ENCODE results near the gene KCTD1.
A peak's percentile ranks its signal among the peaks of the same experiment; 100 is the strongest.

The KCTD1 gene

GRCh38 chr18:26548415-26549262 is at the start of gene KCTD1:
Gene KCTD1, minus strand, starts transcription at chr18:26548553. Its CDS starts 17 bp downstream, at chr18:26548536.
- DNase-seq, result peak; percentile 63

- DNase-seq, result no peak
Observed at GRCh38 chr18:26593365-26594320, 45.3 kb upstream of the KCTD1 start.

- DNase-seq, result no peak
Observed at GRCh38 chr18:26584745-26585144, 36.4 kb upstream of the KCTD1 start.

GRCh38 chr18:26579941-26580618 is 31.7 kb upstream of the KCTD1 start:
- DNase-seq, result no peak

- DNase-seq, result no peak
Observed at GRCh38 chr18:26575865-26576217, 27.5 kb upstream of the KCTD1 start.

- DNase-seq, result no peak
Observed at GRCh38 chr18:26574958-26575864, 26.9 kb upstream of the KCTD1 start.

GRCh38 chr18:26568926-26569665 is 20.7 kb upstream of the KCTD1 start:
- no peak for DNase-seq

- no peak for DNase-seq
Observed at GRCh38 chr18:26568513-26568912, 20.2 kb upstream of the KCTD1 start.

- no peak for DNase-seq
Observed at GRCh38 chr18:26566874-26567555, 18.7 kb upstream of the KCTD1 start.

GRCh38 chr18:26565514-26565913 is 17.2 kb upstream of the KCTD1 start:
- no peak for DNase-seq

- DNase-seq, result no peak
Observed at GRCh38 chr18:26563024-26563423, 14.7 kb upstream of the KCTD1 start.

- no peak for DNase-seq
Observed at GRCh38 chr18:26562568-26562967, 14.2 kb upstream of the KCTD1 start.

GRCh38 chr18:26561769-26562168 is 13.4 kb upstream of the KCTD1 start:
- no peak for DNase-seq

- no peak for DNase-seq
Observed at GRCh38 chr18:26556573-26556972, 8.2 kb upstream of the KCTD1 start.

GRCh38 chr18:26555804-26556553 is 7.6 kb upstream of the KCTD1 start:
- no peak for DNase-seq

- no peak for DNase-seq
Observed at GRCh38 chr18:26553943-26554342, 5.6 kb upstream of the KCTD1 start.

GRCh38 chr18:26551695-26552081 is 3.3 kb upstream of the KCTD1 start:
- no peak for DNase-seq

GRCh38 chr18:26550998-26551694 is 2.8 kb upstream of the KCTD1 start:
- DNase-seq, result no peak
